IMR-90 (cell line): ENCODE data around the gene GAS7. TPM values are rescaled to one million over a fixed set of nuclear protein-coding genes. Genes with fewer than 3 reads are reported as not detected.
A peak's percentile ranks its signal among the peaks of the same experiment; 100 is the strongest.

ENCODE experiments used
- ATAC-seq: fragments of 200-7000 bp; cut with Tn5 transposase; 2 replicates; pipeline ENCODE4 v1.9.1; 2020; ENCODE audit warnings: low read depth, mild to moderate bottlenecking, moderate library complexity
- BruUV-seq: library from RNA; stranded (reverse); fragments of 400-500 nt; replicated peaks from 2 replicates; lab custom pipeline; 2021; lab: Mats Ljungman, UMichigan
- CTCF ChIA-PET: fragments of 300-600 bp; formaldehyde crosslinking; extraction: SDS; loops from one replicate; lab custom pipeline; 2021; ENCODE audit warnings: antibody characterized with exemption; lab: Yijun Ruan, JAX
- POLR2A ChIA-PET: fragments of 300-600 bp; sonication (Branson Sonifier 250); formaldehyde crosslinking; loops from one replicate; lab custom pipeline; 2022; ENCODE audit warnings: antibody characterized with exemption; ENCODE audit not compliant: unreplicated experiment; lab: Charles Lee
- DNase-seq: peaks from one replicate; pipeline ENCODE4 v3.0.0; 2013
- H2AFZ ChIP-seq: replicated peaks from 2 replicates; pipeline ENCODE3; 2013; ENCODE audit warnings: low read length, mild to moderate bottlenecking; ENCODE audit not compliant: poor library complexity
- H2AK5ac ChIP-seq: 2 replicates; pipeline ENCODE4 v1.6.1; 2013; ENCODE audit warnings: low read depth, low read length, inconsistent platforms
- H2AK9ac ChIP-seq: replicated peaks from 2 replicates; pipeline ENCODE3; 2013; ENCODE audit warnings: mild to moderate bottlenecking, low read depth, low read length, moderate library complexity; ENCODE audit not compliant: poor library complexity
- H2BK120ac ChIP-seq: 2 replicates; pipeline ENCODE4 v1.6.1; 2013; ENCODE audit warnings: low read depth, low read length, inconsistent platforms
- H2BK15ac ChIP-seq: 3 replicates; pipeline ENCODE4 v1.6.1; 2013; ENCODE audit warnings: low read depth, low read length, inconsistent platforms
- H2BK20ac ChIP-seq: 2 replicates; pipeline ENCODE4 v1.6.1; 2013; ENCODE audit warnings: low read depth, mild to moderate bottlenecking, inconsistent platforms, low read length, moderate library complexity
- H2BK5ac ChIP-seq: 2 replicates; pipeline ENCODE4 v1.6.1; 2013; ENCODE audit warnings: mild to moderate bottlenecking, low read depth, low read length, inconsistent platforms; ENCODE audit not compliant: poor library complexity, severe bottlenecking
- H3K14ac ChIP-seq: replicated peaks from 2 replicates; pipeline ENCODE4 v1.6.1; 2013; ENCODE audit warnings: low read depth, low read length, inconsistent platforms
- H3K18ac ChIP-seq: 2 replicates; pipeline ENCODE4 v1.6.1; 2013; ENCODE audit warnings: low read depth, low read length, control low read depth
- H3K23ac ChIP-seq: 2 replicates; pipeline ENCODE4 v1.6.1; 2013; ENCODE audit warnings: low read depth, low read length, inconsistent platforms
- H3K27ac ChIP-seq: 2 replicates; pipeline ENCODE4 v1.5.1; 2013; ENCODE audit warnings: mild to moderate bottlenecking, control low read depth, low read length; ENCODE audit not compliant: insufficient read depth
- H3K27me3 ChIP-seq: 2 replicates; pipeline ENCODE4 v1.6.1; 2013; ENCODE audit warnings: low read length; ENCODE audit not compliant: control insufficient read depth, insufficient read depth
- H3K36me3 ChIP-seq: 2 replicates; pipeline ENCODE4 v1.6.1; 2013; ENCODE audit warnings: low read length, mixed read lengths; ENCODE audit not compliant: control insufficient read depth, insufficient read depth
- H3K4ac ChIP-seq: 2 replicates; pipeline ENCODE4 v1.6.1; 2013; ENCODE audit warnings: low read depth, low read length, inconsistent platforms
- H3K4me1 ChIP-seq: 2 replicates; pipeline ENCODE4 v1.6.1; 2013; ENCODE audit warnings: low read length, mixed read lengths; ENCODE audit not compliant: control insufficient read depth, insufficient read depth
- H3K4me2 ChIP-seq: 2 replicates; pipeline ENCODE4 v1.6.1; 2013; ENCODE audit warnings: low read depth, mild to moderate bottlenecking, control low read depth, low read length, moderate library complexity
- H3K4me3 ChIP-seq: 2 replicates; pipeline ENCODE4 v1.5.1; 2013; ENCODE audit warnings: low read depth, mild to moderate bottlenecking, control low read depth, low read length, moderate library complexity; ENCODE audit not compliant: insufficient read depth
- H3K56ac ChIP-seq: 2 replicates; pipeline ENCODE4 v1.6.1; 2013; ENCODE audit warnings: low read length, inconsistent platforms; ENCODE audit not compliant: insufficient read depth; ENCODE audit errors: extremely low read depth
- H3K79me1 ChIP-seq, 2 experiments: 2 replicates each; pipeline ENCODE4 v1.6.1; 2013; ENCODE audit warnings: low read length in 2 of 2, inconsistent platforms in 1 of 2, low read depth in 1 of 2
- H3K9ac ChIP-seq: 2 replicates; pipeline ENCODE4 v1.6.1; 2013; ENCODE audit warnings: low read depth, low read length, control low read depth
- H3K9me1 ChIP-seq: 2 replicates; pipeline ENCODE4 v1.6.1; 2013; ENCODE audit warnings: low read length, inconsistent platforms; ENCODE audit not compliant: insufficient read depth
- H3K9me3 ChIP-seq: 2 replicates; pipeline ENCODE4 v1.6.1; 2013; ENCODE audit warnings: low read length; ENCODE audit not compliant: control insufficient read depth, insufficient read depth
- H4K20me1 ChIP-seq: 2 replicates; pipeline ENCODE4 v1.6.1; 2013; ENCODE audit warnings: low read length, inconsistent platforms; ENCODE audit not compliant: insufficient read depth
- H4K5ac ChIP-seq: 2 replicates; pipeline ENCODE4 v1.6.1; 2013; ENCODE audit warnings: mild to moderate bottlenecking, low read depth, low read length, control low read depth
- H4K8ac ChIP-seq, 2 experiments: 2 replicates each; pipeline ENCODE4 v1.6.1; 2013; ENCODE audit warnings: low read depth in 2 of 2, low read length in 2 of 2, control low read depth in 1 of 2, inconsistent platforms in 1 of 2
- H4K91ac ChIP-seq: 2 replicates; pipeline ENCODE4 v1.6.1; 2013; ENCODE audit warnings: low read depth, low read length, inconsistent platforms; ENCODE audit not compliant: insufficient read depth
- BHLHE40 ChIP-seq: fragments of 150-350 bp; IDR thresholded peaks from 2 replicates; pipeline ENCODE4 v1.6.1; 2016; ENCODE audit warnings: mild to moderate bottlenecking, low read depth, low read length
- CEBPB ChIP-seq: IDR thresholded peaks from 2 replicates; pipeline ENCODE4 v1.6.1; 2012; ENCODE audit warnings: low read depth, low read length, improper control_type of control experiment
- CHD1 ChIP-seq: IDR thresholded peaks from 2 replicates; pipeline ENCODE4 v1.6.1; 2012; ENCODE audit warnings: low read depth, low read length, improper control_type of control experiment
- ELK1 ChIP-seq: fragments of 150-350 bp; IDR thresholded peaks from 2 replicates; pipeline ENCODE4 v1.6.1; 2016; ENCODE audit warnings: low read depth, mild to moderate bottlenecking, low read length, moderate library complexity, borderline replicate concordance
- FOS ChIP-seq: fragments of 150-350 bp; IDR thresholded peaks from 2 replicates; pipeline ENCODE4 v1.6.1; 2016; ENCODE audit warnings: low read depth, low read length
- MAFK ChIP-seq: IDR thresholded peaks from 2 replicates; pipeline ENCODE4 v1.6.1; 2012; ENCODE audit warnings: low read depth, low read length, improper control_type of control experiment
- MXI1 ChIP-seq: IDR thresholded peaks from 2 replicates; pipeline ENCODE4 v1.6.1; 2012; ENCODE audit warnings: low read depth, mild to moderate bottlenecking, low read length, moderate library complexity, borderline replicate concordance
- NFE2L2 ChIP-seq: fragments of 150-350 bp; IDR thresholded peaks from 2 replicates; pipeline ENCODE4 v1.6.1; 2016; ENCODE audit warnings: low read depth, mild to moderate bottlenecking, low read length
- RCOR1 ChIP-seq: IDR thresholded peaks from 2 replicates; pipeline ENCODE4 v1.6.1; 2012; ENCODE audit warnings: mild to moderate bottlenecking, low read length, improper control_type of control experiment; ENCODE audit not compliant: insufficient replicate concordance
- RFX5 ChIP-seq: IDR thresholded peaks from 2 replicates; pipeline ENCODE4 v1.8.0; 2012; ENCODE audit warnings: low read depth, mild to moderate bottlenecking, low read length, moderate library complexity
- SMC3 ChIP-seq: fragments of 150-350 bp; IDR thresholded peaks from 2 replicates; pipeline ENCODE4 v1.6.1; 2016; ENCODE audit warnings: low read depth, mild to moderate bottlenecking, antibody characterized with exemption, low read length, moderate library complexity
- WGBS, 2 experiments: methylation state at CpG; one replicate each; pipeline versions ENCODE4 v1.1.5 to v1.1.7; 2013; ENCODE audit warnings: missing lambda C conversion rate in 2 of 2; ENCODE audit not compliant: insufficient read length in 1 of 2; ENCODE audit errors: extremely low coverage in 2 of 2; 5-methylcytosine and 5-hydroxymethylcytosine counted together
- dilution Hi-C: fragments of 300-500 bp; cut with HindIII; formaldehyde crosslinking; loops from one replicate; pipeline ENCODE4 v1.14.3; 2018; ENCODE audit warnings: low sequenced_read_pairs; ENCODE audit not compliant: unreplicated experiment
- in situ Hi-C: fragments of 300-500 bp; cut with MboI; formaldehyde crosslinking; loops from 3 replicates; pipeline ENCODE4 v1.14.3; 2019; ENCODE audit warnings: low sequenced_read_pairs, inconsistent platforms, mixed read lengths
- intact Hi-C: fragments of 100-400 bp; cut with micrococcal nuclease; formaldehyde crosslinking; loops from 2 replicates; pipeline ENCODE4 v1.10.0; 2022
- polyA plus RNA-seq, 3 experiments: library from polyadenylated mRNA; depleted of rRNA; stranded (reverse); fragments of >200 nt; gene quantifications; 2 replicates each; pipeline ENCODE4 v1.2.3, GENCODE V29; 2012; ENCODE audit warnings: low replicate concordance in 1 of 3
- total RNA-seq: library from RNA; depleted of rRNA; stranded (reverse); fragments of >200 nt; gene quantifications from 2 replicates; pipeline ENCODE4 v1.2.3, GENCODE V29; 2012
- TF ChIP-seq, protein P1 (sequence below): conservative IDR thresholded peaks from 2 replicates; pipeline ENCODE4 v1.5.1; 2012; ENCODE audit warnings: mild to moderate bottlenecking, low read depth, low read length, improper control_type of control experiment
- TF ChIP-seq, protein P2 (sequence below): fragments of 150-350 bp; IDR thresholded peaks from 2 replicates; pipeline ENCODE4 v1.6.1; 2017; ENCODE audit warnings: mild to moderate bottlenecking, antibody characterized with exemption, low read length, low read depth

Gene GAS7
- total and polyA plus RNA-seq, 2 of the 4 experiments (the other 2 are of a cell fraction) = 4.6 to 5.0 TPM

GRCh38 chr17:10125531-10126275 is 72.7 kb downstream of the GAS7 start:
- H3K56ac ChIP-seq = no peak overlapping the region; the same call in 1 of the 2 replicates
- TF ChIP-seq CHD1 = no peak
- TF ChIP-seq MAFK = no peak
- TF ChIP-seq MXI1 = no peak
- no peak for TF ChIP-seq SMC3
- no peak for TF ChIP-seq BHLHE40
- TF ChIP-seq, protein P1, sequence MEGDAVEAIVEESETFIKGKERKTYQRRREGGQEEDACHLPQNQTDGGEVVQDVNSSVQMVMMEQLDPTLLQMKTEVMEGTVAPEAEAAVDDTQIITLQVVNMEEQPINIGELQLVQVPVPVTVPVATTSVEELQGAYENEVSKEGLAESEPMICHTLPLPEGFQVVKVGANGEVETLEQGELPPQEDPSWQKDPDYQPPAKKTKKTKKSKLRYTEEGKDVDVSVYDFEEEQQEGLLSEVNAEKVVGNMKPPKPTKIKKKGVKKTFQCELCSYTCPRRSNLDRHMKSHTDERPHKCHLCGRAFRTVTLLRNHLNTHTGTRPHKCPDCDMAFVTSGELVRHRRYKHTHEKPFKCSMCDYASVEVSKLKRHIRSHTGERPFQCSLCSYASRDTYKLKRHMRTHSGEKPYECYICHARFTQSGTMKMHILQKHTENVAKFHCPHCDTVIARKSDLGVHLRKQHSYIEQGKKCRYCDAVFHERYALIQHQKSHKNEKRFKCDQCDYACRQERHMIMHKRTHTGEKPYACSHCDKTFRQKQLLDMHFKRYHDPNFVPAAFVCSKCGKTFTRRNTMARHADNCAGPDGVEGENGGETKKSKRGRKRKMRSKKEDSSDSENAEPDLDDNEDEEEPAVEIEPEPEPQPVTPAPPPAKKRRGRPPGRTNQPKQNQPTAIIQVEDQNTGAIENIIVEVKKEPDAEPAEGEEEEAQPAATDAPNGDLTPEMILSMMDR = no peak
- no peak for TF ChIP-seq NFE2L2
- no peak for TF ChIP-seq RFX5
- TF ChIP-seq, protein P2, sequence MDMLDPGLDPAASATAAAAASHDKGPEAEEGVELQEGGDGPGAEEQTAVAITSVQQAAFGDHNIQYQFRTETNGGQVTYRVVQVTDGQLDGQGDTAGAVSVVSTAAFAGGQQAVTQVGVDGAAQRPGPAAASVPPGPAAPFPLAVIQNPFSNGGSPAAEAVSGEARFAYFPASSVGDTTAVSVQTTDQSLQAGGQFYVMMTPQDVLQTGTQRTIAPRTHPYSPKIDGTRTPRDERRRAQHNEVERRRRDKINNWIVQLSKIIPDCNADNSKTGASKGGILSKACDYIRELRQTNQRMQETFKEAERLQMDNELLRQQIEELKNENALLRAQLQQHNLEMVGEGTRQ = no peak
- no peak for TF ChIP-seq RCOR1
- TF ChIP-seq FOS = no peak
- no peak for TF ChIP-seq CEBPB
- no peak for TF ChIP-seq ELK1
- peak overlapping the region; percentile 91 for H2BK20ac ChIP-seq
- no peaks in the 10 kb centered on the region for H3K27me3 ChIP-seq
- peak overlapping the region; percentile 95 for H2BK5ac ChIP-seq
- no peaks in the 10 kb centered on the region for H3K9me3 ChIP-seq
- peak overlapping the region; percentile 62 for H3K9ac ChIP-seq
- H4K20me1 ChIP-seq = no peaks in the 10 kb centered on the region
- H3K4me2 ChIP-seq = peak overlapping the region; percentile 48
- H4K8ac ChIP-seq = peak overlapping the region; percentile 82 to 97
- H3K4ac ChIP-seq = peak overlapping the region; percentile 89
- intact Hi-C loops = loop anchor here (5.0 to 10.0 kb wide), 3 partner anchors 158 to 548 kb away; partner anchors contain the start of genes CFAP52 and STX8
- no peak overlapping the region for H3K4me3 ChIP-seq
- peak overlapping the region; percentile 99 for H3K27ac ChIP-seq
- peak overlapping the region; percentile 96 for H4K91ac ChIP-seq
- peak overlapping the region; percentile 89 for H3K14ac ChIP-seq
- in situ Hi-C loops = no loop called here
- POLR2A ChIA-PET = no interaction called here
- peak overlapping the region; percentile 98 for H2AK9ac ChIP-seq
- no TSS peak for BruUV-seq
- peaks cover 0 to 20% of the 10 kb centered on the region in 2 experiments; a peak in 1 of 4 replicates for H3K79me1 ChIP-seq
- no CpG with 5 or more reads among the region's 11 CpGs for WGBS, 2 experiments
- DNase-seq (peak; percentile 49), ATAC-seq (peak; percentile 14)
- peak overlapping the region; percentile 77; the same call in 2 of the 3 replicates for H2BK15ac ChIP-seq
- CTCF ChIA-PET = interaction anchor here (0.7 to 1.0 kb wide), 2 partner anchors 87 to 101 kb away, joined by 4 to 5 read pairs; no protein-coding TSS in a partner anchor
- H2BK120ac ChIP-seq = peak overlapping the region; percentile 96
- peak overlapping the region; percentile 76 for H4K5ac ChIP-seq
- H2AFZ ChIP-seq = peak overlapping the region; percentile 93
- peak overlapping the region; percentile 92; the same call in 1 of the 2 replicates for H3K23ac ChIP-seq
- dilution Hi-C loops = no loop called here
- H2AK5ac ChIP-seq = peak overlapping the region; percentile 99
- H3K9me1 ChIP-seq = peaks cover 21% of the 10 kb centered on the region
- peak overlapping the region; percentile 88 for H3K18ac ChIP-seq
- peaks cover 38% of the 10 kb centered on the region for H3K4me1 ChIP-seq
- no peaks in the 10 kb centered on the region for H3K36me3 ChIP-seq
